ENCODE data around the gene MAPK7.

The MAPK7 gene

GRCh38 chr17:19378416-19379360, at the start of gene MAPK7:
TSS of gene MAPK7 (plus strand) at chr17:19378498. CDS start at chr17:19378901, 403 bp downstream.
- peak; percentile 32 for ATAC-seq
- H3K4me3 Mint-ChIP-seq: peak within 1 kb of the TSS; percentile 99
- peaks cover 27% of the 10 kb centered on the region for H3K4me1 Mint-ChIP-seq
- no peaks in the 10 kb centered on the region for H3K27me3 Mint-ChIP-seq
- no peaks in the 10 kb centered on the region for H3K9me3 Mint-ChIP-seq
- H3K27ac Mint-ChIP-seq: peak within 1 kb of the TSS; percentile 97
- H3K36me3 Mint-ChIP-seq: peaks cover 27% of the 10 kb centered on the region

GRCh38 chr17:19329136-19329535, 49.2 kb upstream of the MAPK7 start:
- Mint-ChIP-seq H3K27ac (no peak overlapping the region), H3K4me3 (no peak overlapping the region), H3K4me1 (peaks cover 7% of the 10 kb centered on the region), H3K27me3 (no peaks in the 10 kb centered on the region), H3K9me3 (no peaks in the 10 kb centered on the region), H3K36me3 (peaks cover 9% of the 10 kb centered on the region)
- no peak for ATAC-seq

GRCh38 chr17:19329839-19330238, 48.5 kb upstream of the MAPK7 start:
- H3K4me1 Mint-ChIP-seq: peaks cover 7% of the 10 kb centered on the region
- H3K27ac Mint-ChIP-seq: no peak overlapping the region
- ATAC-seq: no peak
- H3K36me3 Mint-ChIP-seq: peaks cover 11% of the 10 kb centered on the region
- H3K9me3 Mint-ChIP-seq: no peaks in the 10 kb centered on the region
- no peak overlapping the region for H3K4me3 Mint-ChIP-seq
- H3K27me3 Mint-ChIP-seq: no peaks in the 10 kb centered on the region

GRCh38 chr17:19330271-19330670, 48.0 kb upstream of the MAPK7 start:
- peaks cover 11% of the 10 kb centered on the region for H3K36me3 Mint-ChIP-seq
- H3K4me1 Mint-ChIP-seq: peaks cover 7% of the 10 kb centered on the region
- H3K27me3 Mint-ChIP-seq: no peaks in the 10 kb centered on the region
- H3K4me3 Mint-ChIP-seq: no peak overlapping the region
- ATAC-seq: no peak
- no peaks in the 10 kb centered on the region for H3K9me3 Mint-ChIP-seq
- no peak overlapping the region for H3K27ac Mint-ChIP-seq

DNA sequence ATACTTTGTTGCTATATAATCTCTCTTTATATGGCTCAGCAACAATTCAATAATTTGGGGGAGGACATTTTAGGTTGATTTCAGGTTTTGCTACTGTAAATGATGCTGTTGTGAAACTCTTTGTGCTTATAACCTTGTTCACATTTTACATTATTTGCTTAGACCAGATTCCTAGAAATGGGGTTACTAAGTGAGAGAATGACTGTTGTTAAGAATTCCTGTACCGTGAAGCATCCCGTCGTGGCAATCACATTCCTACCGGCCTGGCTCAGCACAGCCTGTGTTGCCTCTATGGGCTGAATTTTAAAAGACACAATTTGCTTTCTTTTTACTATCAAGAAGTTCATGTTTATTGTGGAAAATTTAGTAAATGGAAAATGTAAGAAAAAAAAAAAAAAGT, 47.2 kb upstream of the MAPK7 start:
- no peak for ATAC-seq

DNA sequence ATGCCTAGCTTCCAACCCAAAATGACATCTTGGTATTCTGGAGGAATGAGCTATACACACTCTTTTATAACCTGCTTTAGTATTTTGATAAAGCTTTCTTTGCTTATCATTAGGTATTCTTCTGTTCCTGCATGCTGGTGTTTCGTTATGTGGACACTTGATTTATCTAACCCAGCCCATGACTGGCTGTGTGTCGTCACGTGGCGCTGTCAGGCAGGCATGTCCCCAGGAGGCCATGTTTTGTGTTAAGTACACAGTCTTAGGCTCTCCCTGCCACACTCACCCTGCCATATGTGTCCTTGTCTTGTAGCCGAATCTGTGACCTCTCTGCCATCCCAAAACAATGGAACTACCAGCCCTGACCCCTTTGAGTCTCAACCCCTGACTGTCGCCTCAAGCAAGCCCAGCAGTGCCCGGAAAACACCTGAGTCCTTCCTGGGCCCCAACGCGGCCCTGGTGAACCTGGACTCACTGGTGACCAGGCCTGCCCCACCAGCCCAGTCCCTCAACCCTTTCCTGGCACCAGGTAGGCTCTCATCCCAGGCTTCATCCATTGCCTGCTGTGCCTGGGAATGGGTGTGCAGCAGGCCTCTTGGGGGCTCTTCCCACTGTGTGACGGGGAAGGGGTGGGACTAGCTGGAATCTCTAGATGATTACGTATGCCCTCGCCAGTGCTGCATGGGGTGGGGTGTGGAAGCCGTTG, 46.6 kb upstream of the MAPK7 start:
- ATAC-seq: no peak
- Mint-ChIP-seq H3K27me3 (peaks cover under 1% of the 10 kb centered on the region), H3K36me3 (peaks cover 20% of the 10 kb centered on the region), H3K27ac (no peak overlapping the region), H3K4me3 (no peak overlapping the region), H3K9me3 (no peaks in the 10 kb centered on the region), H3K4me1 (peaks cover 7% of the 10 kb centered on the region)

More for the DNA sequence above, 47.2 kb upstream of the MAPK7 start:
- Mint-ChIP-seq H3K4me3 (no peak overlapping the region), H3K9me3 (no peaks in the 10 kb centered on the region), H3K27ac (no peak overlapping the region), H3K4me1 (peaks cover 7% of the 10 kb centered on the region), H3K27me3 (no peaks in the 10 kb centered on the region), H3K36me3 (peaks cover 20% of the 10 kb centered on the region)

DNA sequence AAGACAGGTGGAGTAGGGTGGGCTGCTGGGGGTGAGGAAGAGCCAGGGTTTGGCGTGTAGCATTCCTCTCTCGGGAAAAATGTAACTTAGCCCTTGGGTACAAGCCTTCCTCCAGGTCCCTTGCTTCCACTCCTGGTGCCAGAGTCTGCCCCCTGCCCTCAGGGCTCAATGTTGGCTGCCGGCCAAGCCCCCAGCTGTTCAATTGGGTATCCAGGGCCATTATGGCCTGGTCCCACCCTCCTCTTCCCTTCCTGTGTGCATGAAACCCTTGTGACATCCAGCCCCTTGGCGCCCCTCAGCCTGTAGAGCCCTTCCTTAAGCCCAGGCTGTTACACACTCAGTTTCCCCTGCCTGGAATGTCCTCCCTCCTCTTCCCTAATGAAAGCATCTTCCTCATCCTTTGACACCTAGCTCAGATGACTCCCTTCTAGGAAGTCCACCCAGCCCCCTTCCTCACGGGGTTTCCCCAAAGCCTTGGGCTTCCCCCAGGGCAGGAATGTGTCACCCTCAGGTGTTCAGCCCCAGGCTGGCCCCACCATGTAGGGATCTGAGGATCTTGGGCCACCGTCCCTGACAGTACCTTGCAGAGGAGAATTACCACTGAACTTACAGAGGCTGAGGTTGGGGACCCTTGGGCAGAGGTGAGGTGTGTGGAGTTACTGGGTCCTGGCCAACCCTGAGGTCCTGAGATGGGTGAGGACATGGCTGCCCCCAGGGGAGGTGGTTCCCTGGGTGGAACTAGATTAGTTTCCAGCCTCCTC, 45.7 kb upstream of the MAPK7 start:
- H3K36me3 Mint-ChIP-seq: peaks cover 20% of the 10 kb centered on the region
- H3K9me3 Mint-ChIP-seq: no peaks in the 10 kb centered on the region
- H3K27ac Mint-ChIP-seq: no peak overlapping the region
- peak; percentile 52 for ATAC-seq
- H3K4me1 Mint-ChIP-seq: peaks cover 13% of the 10 kb centered on the region
- peaks cover 8% of the 10 kb centered on the region for H3K27me3 Mint-ChIP-seq
- H3K4me3 Mint-ChIP-seq: no peak overlapping the region

GRCh38 chr17:19333132-19333440, 45.2 kb upstream of the MAPK7 start:
- no peaks in the 10 kb centered on the region for H3K9me3 Mint-ChIP-seq
- peaks cover 8% of the 10 kb centered on the region for H3K27me3 Mint-ChIP-seq
- no peak for ATAC-seq

DNA sequence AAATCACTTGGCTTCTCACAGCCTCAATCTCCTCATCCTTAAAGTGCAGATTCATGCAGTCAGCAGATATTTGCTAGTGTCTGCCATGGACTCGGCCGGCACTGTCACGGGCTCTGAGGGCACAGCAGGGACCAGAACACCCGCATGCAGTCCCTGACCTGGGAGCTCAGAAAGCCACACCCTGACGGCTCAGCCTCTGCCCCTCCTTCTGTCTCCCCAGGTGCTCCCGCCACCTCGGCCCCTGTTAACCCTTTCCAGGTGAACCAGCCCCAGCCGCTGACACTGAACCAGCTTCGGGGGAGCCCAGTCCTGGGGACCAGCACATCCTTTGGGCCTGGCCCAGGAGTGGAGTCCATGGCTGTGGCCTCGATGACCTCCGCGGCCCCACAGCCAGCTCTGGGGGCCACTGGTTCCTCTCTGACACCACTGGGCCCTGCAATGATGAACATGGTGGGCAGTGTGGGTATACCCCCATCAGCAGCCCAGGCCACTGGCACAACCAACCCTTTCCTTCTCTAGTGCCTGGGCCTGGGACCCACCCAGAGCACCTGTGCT, 44.5 kb upstream of the MAPK7 start:
- Mint-ChIP-seq H3K4me3 (no peak overlapping the region), H3K27me3 (peaks cover 8% of the 10 kb centered on the region), H3K9me3 (no peaks in the 10 kb centered on the region), H3K36me3 (peaks cover 20% of the 10 kb centered on the region), H3K27ac (no peak overlapping the region), H3K4me1 (peaks cover 13% of the 10 kb centered on the region)
- no peak for ATAC-seq

More at GRCh38 chr17:19333132-19333440, 45.2 kb upstream of the MAPK7 start:
- peaks cover 13% of the 10 kb centered on the region for H3K4me1 Mint-ChIP-seq
- H3K27ac Mint-ChIP-seq: no peak overlapping the region
- H3K36me3 Mint-ChIP-seq: peaks cover 20% of the 10 kb centered on the region
- no peak overlapping the region for H3K4me3 Mint-ChIP-seq

DNA sequence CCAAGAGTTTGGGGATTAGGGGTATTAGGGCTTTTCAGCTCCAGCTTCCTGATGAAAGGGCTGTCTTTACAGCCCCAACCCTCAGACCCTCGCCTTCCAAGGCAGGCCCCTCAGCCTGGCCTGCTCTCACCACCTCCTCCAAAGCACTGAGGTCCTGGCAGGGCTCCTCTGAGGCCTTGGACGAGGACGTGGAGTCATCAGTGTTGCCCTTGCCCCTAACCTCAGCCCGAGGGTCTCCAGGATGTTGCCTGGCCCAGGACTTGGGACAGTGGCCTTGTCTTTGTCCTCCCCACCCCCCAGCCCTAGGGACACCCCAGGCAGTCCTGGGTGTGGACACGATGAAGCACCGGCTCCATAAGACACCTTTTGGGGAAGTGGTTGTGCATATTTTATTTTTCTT, 44.0 kb upstream of the MAPK7 start:
- no peak overlapping the region for H3K27ac Mint-ChIP-seq

DNA sequence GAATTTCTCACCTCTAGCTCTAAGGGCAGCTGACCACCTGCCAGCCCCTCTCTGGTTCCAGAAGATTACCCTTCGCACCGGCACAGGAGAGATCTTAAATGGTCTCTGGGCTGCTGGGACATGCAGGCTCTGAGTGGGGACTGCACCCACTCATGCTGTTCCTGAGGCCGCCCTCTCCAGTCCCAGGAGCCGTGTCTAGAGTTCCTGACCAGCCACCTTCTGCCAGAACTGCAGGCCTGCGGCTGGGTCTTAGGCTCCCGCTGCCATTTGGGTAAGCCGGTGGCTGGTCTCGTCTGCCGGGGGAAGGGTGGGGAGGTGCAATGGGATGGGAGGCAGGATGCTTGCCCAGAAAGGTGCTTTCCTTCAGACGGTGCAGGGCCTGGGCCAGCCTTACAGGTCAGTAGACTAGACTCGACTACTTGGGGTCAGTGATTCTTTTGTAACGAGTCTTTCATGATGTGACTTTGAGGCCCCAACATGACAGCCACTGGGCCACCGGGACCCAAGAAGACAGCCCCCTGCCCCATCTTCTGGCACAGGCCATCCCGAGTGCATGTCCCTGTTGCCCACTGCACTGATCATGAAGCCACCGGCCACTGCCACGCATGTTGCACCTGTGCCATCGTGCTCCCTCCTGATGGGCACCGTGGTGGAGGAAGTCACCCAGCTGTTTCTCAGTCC, 42.2 kb upstream of the MAPK7 start:
- H3K27me3 Mint-ChIP-seq: peaks cover 11% of the 10 kb centered on the region
- no peak for ATAC-seq
- H3K36me3 Mint-ChIP-seq: peaks cover 13% of the 10 kb centered on the region
- H3K27ac Mint-ChIP-seq: no peak overlapping the region
- H3K4me3 Mint-ChIP-seq: no peak overlapping the region
- peaks cover 13% of the 10 kb centered on the region for H3K4me1 Mint-ChIP-seq
- no peaks in the 10 kb centered on the region for H3K9me3 Mint-ChIP-seq

More for the DNA sequence above, 44.0 kb upstream of the MAPK7 start:
- peaks cover 20% of the 10 kb centered on the region for H3K36me3 Mint-ChIP-seq
- no peak for ATAC-seq
- H3K4me1 Mint-ChIP-seq: peaks cover 13% of the 10 kb centered on the region
- peaks cover 8% of the 10 kb centered on the region for H3K27me3 Mint-ChIP-seq
- H3K9me3 Mint-ChIP-seq: no peaks in the 10 kb centered on the region
- no peak overlapping the region for H3K4me3 Mint-ChIP-seq

- H3K9me3 Mint-ChIP-seq: no peaks in the 10 kb centered on the region
- peaks cover 13% of the 10 kb centered on the region for H3K36me3 Mint-ChIP-seq
- H3K4me3 Mint-ChIP-seq: no peak overlapping the region
- H3K27me3 Mint-ChIP-seq: peaks cover 21% of the 10 kb centered on the region
- H3K4me1 Mint-ChIP-seq: peaks cover 13% of the 10 kb centered on the region
- no peak for ATAC-seq
- H3K27ac Mint-ChIP-seq: no peak overlapping the region
Measured at GRCh38 chr17:19336938-19337711, 41.2 kb upstream of the MAPK7 start.

GRCh38 chr17:19337712-19338023, 40.6 kb upstream of the MAPK7 start:
- Mint-ChIP-seq H3K4me1 (peaks cover 11% of the 10 kb centered on the region), H3K27ac (no peak overlapping the region), H3K9me3 (no peaks in the 10 kb centered on the region), H3K27me3 (peaks cover 24% of the 10 kb centered on the region), H3K4me3 (no peak overlapping the region), H3K36me3 (peaks cover 13% of the 10 kb centered on the region)
- no peak for ATAC-seq

Measured in stimulated activated memory B cell treated with anti-CD40 and anti-IgM and Interleukin-4, amounts not matched to agents 10 μg/mL and 1 μg/mL and 100 μg/mL, for 72 hours (primary cell).